ENCODE measurements around the gene H6PD.

Gene H6PD

GRCh38 chr1:9261496-9261895 is 26.9 kb downstream of the H6PD start:
- no peak for DNase-seq

GRCh38 chr1:9262096-9262986 is 27.8 kb downstream of the H6PD start:
- DNase-seq: no peak

- no peak for DNase-seq
Observed at GRCh38 chr1:9263276-9263855, 28.8 kb downstream of the H6PD start.

GRCh38 chr1:9263984-9264872 is 29.7 kb downstream of the H6PD start:
- DNase-seq: no peak

- DNase-seq: no peak
Observed at GRCh38 chr1:9265037-9265436, 30.5 kb downstream of the H6PD start.

- no peak for DNase-seq
Observed at GRCh38 chr1:9265968-9266367, 31.4 kb downstream of the H6PD start.

GRCh38 chr1:9267352-9267686 is 32.7 kb downstream of the H6PD start:
- no peak for DNase-seq

GRCh38 chr1:9267827-9268581 is 33.4 kb downstream of the H6PD start:
- DNase-seq: no peak

- DNase-seq: peak; percentile 26
Observed at GRCh38 chr1:9269078-9269501, 34.5 kb downstream of the H6PD start.

GRCh38 chr1:9269721-9270120 is 35.1 kb downstream of the H6PD start:
- DNase-seq: no peak

GRCh38 chr1:9270290-9270883 is 35.8 kb downstream of the H6PD start:
- DNase-seq: peak; percentile 12

- DNase-seq: no peak
Observed at GRCh38 chr1:9271283-9271682, 36.7 kb downstream of the H6PD start.

- DNase-seq: no peak
Observed at GRCh38 chr1:9271861-9272595, 37.5 kb downstream of the H6PD start.

GRCh38 chr1:9273177-9273576 is 38.6 kb downstream of the H6PD start:
- DNase-seq: no peak

GRCh38 chr1:9275161-9275560 is 40.6 kb downstream of the H6PD start:
- DNase-seq: no peak

- peak; percentile 33 for DNase-seq
Observed at GRCh38 chr1:9275567-9276034, 41.0 kb downstream of the H6PD start.

- DNase-seq: no peak
Observed at GRCh38 chr1:9278116-9278515, 43.5 kb downstream of the H6PD start.

- DNase-seq: no peak
Observed at GRCh38 chr1:9278585-9279153, 44.1 kb downstream of the H6PD start.

GRCh38 chr1:9279172-9279840 is 44.7 kb downstream of the H6PD start:
- no peak for DNase-seq

GRCh38 chr1:9280015-9280860 is 45.7 kb downstream of the H6PD start:
- DNase-seq: no peak
